ENCODE results near the gene GP1BB.

DNA sequence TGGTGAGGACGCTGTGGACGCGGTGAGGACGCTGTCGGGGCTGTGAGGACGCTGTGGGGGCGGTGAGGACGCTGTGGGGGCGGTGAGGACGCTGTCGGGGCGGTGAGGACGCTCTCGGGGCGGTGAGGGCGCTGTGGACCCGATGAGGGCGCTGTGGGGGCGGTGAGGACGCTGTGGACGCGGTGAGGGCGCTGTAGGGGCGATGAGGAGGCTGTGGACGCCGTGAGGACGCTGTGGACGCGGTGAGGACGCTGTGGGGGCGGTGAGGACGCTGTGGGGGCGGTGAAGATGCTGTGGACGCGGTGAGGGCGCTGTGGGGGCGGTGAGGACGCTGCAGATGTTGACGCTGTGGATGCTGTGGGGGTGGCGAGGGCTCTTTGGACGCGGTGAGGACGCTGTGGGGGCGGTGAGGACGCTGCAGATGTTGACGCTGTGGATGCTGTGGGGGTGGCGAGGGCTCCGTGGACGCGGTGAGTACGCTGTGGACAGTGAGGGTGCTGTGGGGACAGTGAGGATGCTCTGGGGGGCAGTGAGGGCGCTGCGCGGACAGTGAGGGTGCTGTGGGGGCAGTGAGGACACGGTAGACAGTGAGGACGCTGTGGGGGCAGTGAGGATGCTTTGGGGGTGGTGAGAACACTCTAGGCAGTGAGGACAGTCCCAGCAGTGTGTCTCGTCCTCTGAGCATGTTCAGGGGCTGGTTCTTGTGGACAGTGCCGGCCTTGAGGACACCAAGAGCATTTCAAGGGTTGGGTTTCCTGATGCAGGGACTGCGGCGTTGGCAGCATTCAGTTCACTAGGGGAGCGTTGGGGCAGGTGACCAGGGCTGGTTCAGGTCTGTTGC, 4.2 kb downstream of the GP1BB start:
- TF ChIP-seq CTCF (IDR thresholded peaks at IDR 0.05) = no peak
- TF ChIP-seq POLR2AphosphoS5 (IDR thresholded peaks at IDR 0.05; ENCODE audit: low read depth, low read length) = no peak
